ENCODE data around the gene FZD1.
"Not testable (repeated sequence)": the region's sequence is repeated elsewhere in the genome, so short reads cannot be mapped to it uniquely, and the experiment has no call there.

FZD1 gene

DNA sequence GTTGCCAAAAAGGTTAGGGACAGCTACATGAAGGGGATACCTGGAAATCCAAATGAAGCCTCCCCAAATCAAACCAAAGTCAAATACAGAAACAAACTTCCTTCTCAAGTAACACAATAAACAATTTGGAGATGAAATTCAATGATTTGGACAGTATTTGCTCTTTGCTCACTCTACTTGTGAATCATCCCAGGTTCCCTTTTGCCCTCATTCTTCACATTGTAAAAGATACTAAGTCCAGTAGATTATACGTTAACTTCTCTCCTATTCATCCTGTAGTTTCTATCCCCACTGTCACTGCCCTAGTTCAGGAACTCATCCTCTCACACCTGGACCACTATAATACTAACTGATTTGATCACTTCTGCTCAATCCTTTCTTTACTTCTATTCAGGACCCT is 28.3 kb downstream of the FZD1 start:
- no peaks in the 10 kb centered on the region for H3K9me3 Mint-ChIP-seq
- H3K27me3 Mint-ChIP-seq = no peaks in the 10 kb centered on the region
- H3K4me1 Mint-ChIP-seq = no peaks in the 10 kb centered on the region
- no peak overlapping the region for H3K4me3 Mint-ChIP-seq
- ATAC-seq (replicated peaks; ENCODE audit: extremely low read depth, poor library complexity, severe bottlenecking) (no peak), DNase-seq (ENCODE audit: low spot score in 2 of 2) (no peak)
- no peaks in the 10 kb centered on the region for H3K36me3 Mint-ChIP-seq (ENCODE audit: insufficient read depth)
- H3K27ac Mint-ChIP-seq (ENCODE audit: low read depth) = no peak overlapping the region

DNA sequence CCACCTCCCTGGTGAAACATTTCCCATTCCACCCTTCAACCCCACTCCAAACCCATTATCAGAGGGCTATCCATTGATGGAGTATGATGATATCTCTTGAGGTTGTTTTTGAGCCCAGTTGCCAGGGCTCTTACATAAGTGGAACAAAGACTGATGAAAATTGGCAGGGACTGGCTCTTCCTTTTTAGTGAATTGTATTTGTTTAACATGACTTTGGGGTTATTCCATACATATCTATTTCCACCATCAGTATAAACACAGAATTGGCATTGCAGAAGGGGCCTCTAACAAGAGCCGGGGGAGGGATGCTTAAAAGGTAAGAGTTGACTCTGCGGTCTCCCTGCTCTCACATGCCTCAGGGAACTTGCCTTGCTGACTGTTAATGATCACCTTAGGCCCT is 28.9 kb downstream of the FZD1 start:
- Mint-ChIP-seq H3K27me3 (no peaks in the 10 kb centered on the region), H3K36me3 (ENCODE audit: insufficient read depth) (no peaks in the 10 kb centered on the region), H3K4me3 (no peak overlapping the region), H3K4me1 (no peaks in the 10 kb centered on the region), H3K27ac (ENCODE audit: low read depth) (no peak overlapping the region), H3K9me3 (no peaks in the 10 kb centered on the region)
- no peak for DNase-seq (ENCODE audit: low spot score in 2 of 2)
- no peak for ATAC-seq (replicated peaks; ENCODE audit: extremely low read depth, poor library complexity, severe bottlenecking)

DNA sequence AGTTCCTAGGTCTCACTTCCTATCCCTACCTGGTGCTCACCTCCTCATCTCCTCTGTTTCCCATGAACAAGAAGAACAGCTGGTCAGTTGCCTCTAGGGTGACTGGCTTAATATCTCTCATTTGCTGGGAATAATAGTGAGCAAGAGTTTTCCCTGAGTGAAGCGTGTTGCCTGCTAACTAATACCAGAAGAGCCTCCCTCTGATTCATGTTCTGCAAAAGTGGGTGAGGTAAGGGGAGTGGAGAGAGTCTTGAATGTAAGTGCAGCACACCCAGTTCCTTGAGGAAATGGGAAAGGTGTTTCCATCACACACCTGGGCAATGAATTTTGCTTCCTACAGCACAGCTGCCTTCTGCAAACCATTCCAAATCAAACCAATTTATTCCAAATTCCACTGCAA is 29.6 kb downstream of the FZD1 start:
- no peaks in the 10 kb centered on the region for H3K36me3 Mint-ChIP-seq (ENCODE audit: insufficient read depth)
- no peak for ATAC-seq (replicated peaks; ENCODE audit: extremely low read depth, poor library complexity, severe bottlenecking)

DNA sequence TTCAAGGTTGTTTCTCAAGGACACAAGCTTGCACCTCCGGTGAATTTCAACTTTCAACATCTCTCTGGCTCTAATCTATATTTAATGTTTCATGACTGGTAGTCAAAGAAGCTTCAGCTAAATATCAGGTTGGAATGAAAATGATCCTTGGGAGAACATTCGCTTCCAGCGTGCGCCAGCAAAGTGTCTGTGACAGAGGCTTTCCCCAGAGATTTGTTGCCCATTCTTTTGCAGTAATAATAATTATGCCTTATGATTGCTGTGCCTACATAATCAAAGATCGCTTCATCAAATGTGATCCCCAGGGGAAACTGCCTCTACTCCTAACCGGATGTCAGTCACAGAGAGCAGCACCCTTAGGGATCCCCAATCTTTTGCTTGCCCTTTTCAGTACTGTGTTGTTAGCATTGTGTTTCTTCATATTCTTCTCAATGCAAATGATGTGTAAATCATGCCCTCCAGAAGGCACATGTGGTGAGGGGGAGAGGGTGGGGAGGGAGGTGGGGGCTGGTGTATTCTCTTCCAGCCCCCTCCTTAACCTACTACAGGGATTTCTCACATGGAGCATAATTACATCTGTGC is 30.5 kb downstream of the FZD1 start:
- no peak for ATAC-seq (replicated peaks; ENCODE audit: extremely low read depth, poor library complexity, severe bottlenecking)
- no peak overlapping the region for H3K27ac Mint-ChIP-seq (ENCODE audit: low read depth)
- H3K27me3 Mint-ChIP-seq = no peaks in the 10 kb centered on the region
- H3K4me3 Mint-ChIP-seq = no peak overlapping the region
- no peak for DNase-seq (ENCODE audit: low spot score in 2 of 2)
- H3K4me1 Mint-ChIP-seq = no peaks in the 10 kb centered on the region
- H3K36me3 Mint-ChIP-seq (ENCODE audit: insufficient read depth) = no peaks in the 10 kb centered on the region
- H3K9me3 Mint-ChIP-seq = no peaks in the 10 kb centered on the region

More for the DNA sequence above, 29.6 kb downstream of the FZD1 start:
- H3K4me3 Mint-ChIP-seq = no peak overlapping the region
- H3K27ac Mint-ChIP-seq (ENCODE audit: low read depth) = no peak overlapping the region
- no peaks in the 10 kb centered on the region for H3K4me1 Mint-ChIP-seq
- no peaks in the 10 kb centered on the region for H3K27me3 Mint-ChIP-seq
- H3K9me3 Mint-ChIP-seq = no peaks in the 10 kb centered on the region
- DNase-seq (ENCODE audit: low spot score in 2 of 2) = no peak

DNA sequence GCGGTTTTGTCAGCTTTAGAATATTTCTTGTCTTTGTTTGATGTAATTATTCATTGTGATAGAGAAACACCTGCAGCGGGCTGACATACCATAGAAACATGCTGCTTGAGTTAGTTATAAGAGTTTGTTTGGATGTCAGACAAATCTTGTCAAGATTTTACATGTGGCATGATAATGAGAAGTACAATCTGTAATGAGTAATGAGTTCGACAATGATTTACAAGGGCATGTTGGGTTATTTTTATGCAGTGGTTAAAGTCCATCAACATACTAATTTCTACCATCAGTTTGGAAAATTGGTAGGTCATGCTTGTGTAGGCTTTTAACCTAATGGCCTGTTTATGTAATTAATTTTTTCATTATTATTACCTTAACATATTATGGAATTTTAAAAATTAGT is 31.3 kb downstream of the FZD1 start:
- ATAC-seq (replicated peaks; ENCODE audit: extremely low read depth, poor library complexity, severe bottlenecking) (no peak), DNase-seq (ENCODE audit: low spot score in 2 of 2) (no peak)
- Mint-ChIP-seq H3K27ac (ENCODE audit: low read depth) (no peak overlapping the region), H3K27me3 (no peaks in the 10 kb centered on the region), H3K9me3 (no peaks in the 10 kb centered on the region), H3K36me3 (ENCODE audit: insufficient read depth) (no peaks in the 10 kb centered on the region), H3K4me3 (no peak overlapping the region), H3K4me1 (no peaks in the 10 kb centered on the region)

DNA sequence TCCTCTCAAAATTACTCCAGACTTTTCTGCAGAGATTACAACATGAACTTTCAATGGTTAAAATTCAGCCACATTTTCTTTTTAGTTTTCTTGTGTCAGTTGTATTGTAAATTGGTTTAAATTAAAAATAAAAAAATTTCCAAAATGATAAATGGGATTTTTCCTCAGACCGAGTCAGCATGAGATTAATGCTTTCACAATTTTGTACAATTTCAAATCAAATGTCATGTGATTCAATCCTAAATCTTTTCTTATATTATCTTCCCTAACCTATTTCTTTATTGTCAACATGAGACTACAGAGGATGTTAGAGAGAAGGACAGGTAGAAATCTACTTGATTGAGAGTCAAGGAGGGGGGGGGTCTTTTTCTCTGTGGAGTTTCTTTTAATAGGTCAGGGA is 33.7 kb downstream of the FZD1 start:
- Mint-ChIP-seq H3K27me3 (no peaks in the 10 kb centered on the region), H3K4me1 (no peaks in the 10 kb centered on the region), H3K9me3 (no peaks in the 10 kb centered on the region), H3K27ac (ENCODE audit: low read depth) (no peak overlapping the region), H3K36me3 (ENCODE audit: insufficient read depth) (no peaks in the 10 kb centered on the region), H3K4me3 (no peak overlapping the region)
- ATAC-seq (replicated peaks; ENCODE audit: extremely low read depth, poor library complexity, severe bottlenecking) = no peak
- DNase-seq (ENCODE audit: low spot score in 2 of 2) = no peak

DNA sequence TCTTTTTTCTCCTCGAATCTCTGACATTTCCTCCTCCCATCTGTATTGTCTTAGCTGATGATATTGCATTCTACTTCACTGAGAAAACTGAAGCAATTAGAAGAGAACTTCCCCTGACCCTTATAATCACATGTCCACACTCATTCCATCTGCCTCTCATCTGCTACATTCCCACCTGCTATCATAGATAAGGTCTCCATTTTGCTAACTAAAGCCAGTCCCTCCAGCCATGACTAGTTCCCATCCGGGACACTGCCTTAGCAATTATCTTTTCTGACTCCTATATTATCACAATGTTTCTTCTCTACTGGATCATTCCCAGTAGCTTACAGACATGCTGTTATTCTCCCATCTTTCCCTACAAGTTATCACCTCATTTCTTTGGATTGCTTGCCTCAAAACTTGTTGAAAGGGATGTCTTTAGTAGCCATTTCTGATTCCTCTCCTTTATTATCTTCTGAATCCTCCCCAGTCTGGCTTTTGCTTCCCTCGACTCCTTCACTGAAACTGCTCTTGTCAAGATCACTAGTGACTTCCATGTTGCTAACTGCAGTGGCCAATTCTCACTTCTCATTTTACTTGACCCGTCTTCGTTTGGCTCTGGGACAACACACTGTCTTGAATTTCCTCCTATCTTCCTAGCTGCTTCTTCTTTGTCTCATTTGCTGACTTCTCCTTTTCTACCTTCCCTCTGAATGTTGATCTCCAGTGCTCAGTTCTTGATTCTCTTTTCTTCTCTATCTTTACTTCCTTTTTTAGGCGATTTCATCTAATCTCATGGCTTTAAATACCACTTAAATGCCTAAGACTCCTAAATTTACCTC is 35.9 kb downstream of the FZD1 start:
- Mint-ChIP-seq H3K9me3 (no peaks in the 10 kb centered on the region), H3K27ac (ENCODE audit: low read depth) (no peak overlapping the region), H3K27me3 (no peaks in the 10 kb centered on the region), H3K4me1 (no peaks in the 10 kb centered on the region), H3K36me3 (ENCODE audit: insufficient read depth) (no peaks in the 10 kb centered on the region), H3K4me3 (no peak overlapping the region)
- ATAC-seq (replicated peaks; ENCODE audit: extremely low read depth, poor library complexity, severe bottlenecking) = no peak
- no peak for DNase-seq (ENCODE audit: low spot score in 2 of 2)

DNA sequence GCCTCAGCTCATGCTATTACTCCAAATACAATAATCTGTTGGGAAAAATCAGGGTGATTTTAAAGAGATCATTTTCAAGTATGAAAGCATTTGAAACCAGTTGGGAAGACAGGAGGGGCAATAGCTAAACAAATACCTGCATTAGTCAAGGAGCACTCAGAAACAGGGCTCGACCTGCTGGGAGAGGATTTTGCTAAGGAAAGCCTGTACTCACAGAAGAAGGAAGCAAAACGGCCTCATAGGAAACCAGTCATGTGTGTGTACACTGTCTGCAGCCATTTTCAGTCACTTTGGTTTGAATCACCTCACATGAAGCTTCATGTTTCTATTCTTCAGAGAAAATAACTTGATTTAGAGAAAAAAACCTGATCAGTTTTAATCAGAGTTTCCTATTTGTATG is 38.6 kb downstream of the FZD1 start:
- Mint-ChIP-seq H3K27ac (ENCODE audit: low read depth) (no peak overlapping the region), H3K27me3 (no peaks in the 10 kb centered on the region), H3K36me3 (ENCODE audit: insufficient read depth) (no peaks in the 10 kb centered on the region), H3K4me1 (no peaks in the 10 kb centered on the region), H3K4me3 (no peak overlapping the region), H3K9me3 (no peaks in the 10 kb centered on the region)
- DNase-seq (ENCODE audit: low spot score in 2 of 2) (no peak), ATAC-seq (replicated peaks; ENCODE audit: extremely low read depth, poor library complexity, severe bottlenecking) (no peak)

DNA sequence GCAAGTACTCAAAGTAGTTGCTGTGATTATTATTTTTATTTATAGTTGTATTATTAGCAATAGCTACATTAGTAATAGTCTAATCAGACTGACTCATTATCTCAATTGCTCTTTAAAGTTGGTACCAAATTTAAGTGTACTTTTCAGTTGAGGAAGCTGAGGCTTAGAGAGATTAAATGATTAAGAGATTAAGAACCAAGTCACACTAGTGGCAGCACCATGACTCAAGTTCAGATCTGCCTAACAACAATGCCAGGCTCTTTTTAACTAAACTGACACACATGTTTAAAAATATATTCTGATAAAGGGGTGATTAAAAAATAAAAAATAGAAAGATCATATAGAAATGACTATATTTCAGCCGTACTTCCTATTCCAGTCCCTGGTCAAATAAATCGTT is 42.0 kb downstream of the FZD1 start:
- DNase-seq (ENCODE audit: low spot score in 2 of 2) (no peak), ATAC-seq (replicated peaks; ENCODE audit: extremely low read depth, poor library complexity, severe bottlenecking) (no peak)
- Mint-ChIP-seq H3K36me3 (ENCODE audit: insufficient read depth) (no peaks in the 10 kb centered on the region), H3K4me3 (no peak overlapping the region), H3K27me3 (no peaks in the 10 kb centered on the region), H3K27ac (ENCODE audit: low read depth) (no peak overlapping the region), H3K4me1 (no peaks in the 10 kb centered on the region), H3K9me3 (no peaks in the 10 kb centered on the region)

DNA sequence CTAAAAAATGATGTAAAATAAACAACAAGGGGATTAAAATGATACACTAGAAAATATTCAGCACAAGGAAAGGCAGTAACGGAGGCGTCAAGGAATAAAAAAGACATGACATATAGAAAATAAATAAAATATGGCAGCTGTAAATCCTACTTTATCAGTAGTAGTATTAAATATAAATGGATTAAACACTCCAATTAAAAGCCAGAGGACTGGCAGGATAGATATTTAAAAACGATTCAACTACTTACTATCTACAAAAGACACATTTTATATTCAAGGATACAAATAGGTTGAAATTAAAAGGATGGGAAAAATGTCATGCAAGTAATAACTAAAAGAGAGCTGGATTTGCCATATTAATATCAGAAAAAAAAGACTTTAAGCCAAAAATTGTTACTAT is 43.2 kb downstream of the FZD1 start:
- H3K4me3 Mint-ChIP-seq = no peak overlapping the region
- H3K27ac Mint-ChIP-seq (ENCODE audit: low read depth) = no peak overlapping the region

DNA sequence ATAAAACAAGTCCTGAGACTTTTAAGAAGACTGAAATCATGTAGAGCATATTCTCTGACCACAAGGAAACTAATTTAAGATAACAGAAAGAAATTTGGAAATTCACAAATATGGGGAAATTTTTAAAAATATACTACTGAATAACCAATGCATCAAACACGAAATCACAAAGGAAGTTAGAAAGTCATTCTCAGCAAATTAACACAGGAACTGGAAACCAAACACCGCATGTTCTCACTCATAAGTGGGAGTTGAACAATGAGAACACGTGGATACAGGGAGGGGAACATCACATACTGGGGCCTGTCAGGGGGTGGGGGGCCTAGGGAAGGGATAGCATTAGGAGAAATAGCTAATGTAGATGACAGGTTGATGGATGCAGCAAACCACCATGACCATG is 44.0 kb downstream of the FZD1 start:
- not testable (repeated sequence) for DNase-seq (ENCODE audit: low spot score in 2 of 2); H3K4me1 Mint-ChIP-seq; H3K27me3 Mint-ChIP-seq; H3K9me3 Mint-ChIP-seq; H3K4me3 Mint-ChIP-seq; H3K27ac Mint-ChIP-seq (ENCODE audit: low read depth); H3K36me3 Mint-ChIP-seq (ENCODE audit: insufficient read depth); ATAC-seq (replicated peaks; ENCODE audit: extremely low read depth, poor library complexity, severe bottlenecking)

More for the DNA sequence above, 43.2 kb downstream of the FZD1 start:
- DNase-seq (ENCODE audit: low spot score in 2 of 2) (no peak), ATAC-seq (replicated peaks; ENCODE audit: extremely low read depth, poor library complexity, severe bottlenecking) (no peak)
- Mint-ChIP-seq H3K27me3 (no peaks in the 10 kb centered on the region), H3K4me1 (no peaks in the 10 kb centered on the region), H3K36me3 (ENCODE audit: insufficient read depth) (no peaks in the 10 kb centered on the region), H3K9me3 (no peaks in the 10 kb centered on the region)

DNA sequence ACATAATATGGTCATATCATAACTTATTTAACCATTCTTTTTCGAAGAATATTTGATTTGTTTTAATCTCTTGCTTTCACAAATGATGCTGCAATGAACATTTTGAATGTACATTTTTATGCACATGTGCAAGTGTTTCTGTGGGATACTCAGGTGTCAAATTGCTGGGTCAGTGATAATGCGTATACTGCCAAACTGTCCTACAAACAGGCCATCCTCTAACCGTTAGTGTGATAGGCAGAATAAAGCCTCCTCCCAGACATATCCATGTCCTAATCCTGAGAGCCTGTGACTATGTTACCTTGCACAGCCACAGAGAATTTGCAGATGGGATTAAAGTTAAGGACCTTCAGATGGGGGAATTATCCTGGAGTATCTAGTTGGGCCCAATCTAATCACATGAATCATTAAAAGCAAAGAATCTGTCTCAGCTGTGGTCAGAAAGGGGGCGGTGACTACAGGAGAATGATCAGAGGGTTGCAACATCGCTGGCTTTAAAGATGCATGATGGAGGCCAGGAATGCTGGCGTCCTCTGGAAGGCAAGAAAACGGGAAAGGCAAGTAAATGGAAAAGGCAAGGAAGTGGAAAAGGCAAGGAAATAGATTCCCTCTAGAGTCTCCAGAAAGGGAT is 46.7 kb downstream of the FZD1 start:
- ATAC-seq (replicated peaks; ENCODE audit: extremely low read depth, poor library complexity, severe bottlenecking) = no peak
- H3K36me3 Mint-ChIP-seq (ENCODE audit: insufficient read depth) = peaks cover 1% of the 10 kb centered on the region
- H3K27ac Mint-ChIP-seq (ENCODE audit: low read depth) = no peak overlapping the region
- H3K27me3 Mint-ChIP-seq = no peaks in the 10 kb centered on the region
- no peak overlapping the region for H3K4me3 Mint-ChIP-seq
- H3K4me1 Mint-ChIP-seq = no peaks in the 10 kb centered on the region
- no peak for DNase-seq (ENCODE audit: low spot score in 2 of 2)
- H3K9me3 Mint-ChIP-seq = no peaks in the 10 kb centered on the region

DNA sequence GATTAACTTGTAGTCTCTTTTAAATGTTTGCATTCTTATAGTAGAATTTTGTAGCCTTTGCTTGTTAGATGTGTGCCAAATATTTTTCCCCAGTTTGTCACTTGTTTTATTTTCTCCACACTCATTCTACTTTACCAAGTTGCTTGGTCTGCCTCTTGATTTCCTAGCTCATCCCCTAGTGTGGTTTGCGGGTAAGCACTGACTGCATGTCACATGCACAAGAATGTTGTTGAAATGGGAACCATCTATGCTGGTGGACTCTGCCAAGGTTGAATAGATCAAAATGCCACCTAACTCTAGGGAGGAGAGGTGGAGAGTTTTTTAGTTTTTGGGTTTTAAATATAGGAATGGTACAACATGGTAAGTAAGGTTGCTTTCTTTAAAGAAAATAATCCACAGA is 47.6 kb downstream of the FZD1 start:
- Mint-ChIP-seq H3K4me3 (no peak overlapping the region), H3K27ac (ENCODE audit: low read depth) (no peak overlapping the region), H3K36me3 (ENCODE audit: insufficient read depth) (peaks cover 1% of the 10 kb centered on the region), H3K4me1 (no peaks in the 10 kb centered on the region), H3K27me3 (no peaks in the 10 kb centered on the region), H3K9me3 (no peaks in the 10 kb centered on the region)
- ATAC-seq (replicated peaks; ENCODE audit: extremely low read depth, poor library complexity, severe bottlenecking) (no peak), DNase-seq (ENCODE audit: low spot score in 2 of 2) (no peak)
